GM23248 (cell line): ENCODE results near the gene ICOS. TPM values are rescaled to one million over a fixed set of nuclear protein-coding genes. Genes with fewer than 3 reads are reported as not detected.

ENCODE experiments used
- DNase-seq: peaks from one replicate; pipeline ENCODE4 v3.0.0-alpha.2; 2015
- H2AFZ ChIP-seq: fragments of 200-600 bp; sonication (generic); 2 replicates; pipeline ENCODE4 v1.6.1; 2016; ENCODE audit warnings: antibody characterized with exemption
- H3F3A ChIP-seq: fragments of 200-600 bp; sonication (generic); 2 replicates; pipeline ENCODE4 v1.6.1; 2016; ENCODE audit warnings: mild to moderate bottlenecking, antibody characterized with exemption, mixed run types; ENCODE audit not compliant: insufficient read depth
- H3K27ac ChIP-seq: fragments of 200-600 bp; sonication (generic); 2 replicates; pipeline ENCODE4 v1.5.1; 2016; ENCODE audit warnings: mild to moderate bottlenecking
- H3K27me3 ChIP-seq: fragments of 200-600 bp; sonication (generic); replicated peaks from 2 replicates; pipeline ENCODE4 v1.6.1; 2016; ENCODE audit warnings: mild to moderate bottlenecking; ENCODE audit not compliant: insufficient read depth
- H3K36me3 ChIP-seq: fragments of 200-600 bp; sonication (generic); 2 replicates; pipeline ENCODE4 v1.6.1; 2016; ENCODE audit warnings: low read depth, mild to moderate bottlenecking
- H3K4me1 ChIP-seq: fragments of 200-600 bp; sonication (generic); 2 replicates; pipeline ENCODE4 v1.6.1; 2016; ENCODE audit warnings: mild to moderate bottlenecking; ENCODE audit not compliant: insufficient read depth
- H3K4me2 ChIP-seq: fragments of 200-600 bp; sonication (generic); one replicate; pipeline ENCODE4 v1.6.1; 2016; ENCODE audit warnings: mild to moderate bottlenecking; ENCODE audit not compliant: unreplicated experiment
- H3K4me3 ChIP-seq: fragments of 200-600 bp; sonication (generic); 2 replicates; pipeline ENCODE4 v1.5.1; 2016; ENCODE audit warnings: mild to moderate bottlenecking
- H3K79me2 ChIP-seq: fragments of 200-600 bp; sonication (generic); 2 replicates; pipeline ENCODE4 v1.6.1; 2016; ENCODE audit warnings: mild to moderate bottlenecking; ENCODE audit not compliant: insufficient read depth
- H3K9ac ChIP-seq: fragments of 200-600 bp; sonication (generic); 2 replicates; pipeline ENCODE4 v1.6.1; 2016; ENCODE audit warnings: mild to moderate bottlenecking
- H3K9me2 ChIP-seq: fragments of 200-600 bp; sonication (generic); 2 replicates; pipeline ENCODE4 v1.6.1; 2016; ENCODE audit warnings: mixed run types, mild to moderate bottlenecking, moderate library complexity; ENCODE audit not compliant: insufficient read depth
- H3K9me3 ChIP-seq: fragments of 200-600 bp; sonication (generic); one replicate; pipeline ENCODE4 v1.6.1; 2017; ENCODE audit warnings: low read depth
- H4K20me1 ChIP-seq: fragments of 200-600 bp; sonication (generic); 2 replicates; pipeline ENCODE4 v1.6.0; 2016; ENCODE audit not compliant: insufficient read depth
- EZH2 ChIP-seq: fragments of 200-600 bp; sonication (generic); IDR thresholded peaks from 2 replicates; pipeline ENCODE4 v1.6.1; 2018; ENCODE audit warnings: antibody characterized with exemption, mild to moderate bottlenecking; ENCODE audit not compliant: insufficient read depth, poor library complexity, severe bottlenecking
- EZH2phosphoT487 ChIP-seq: fragments of 200-600 bp; sonication (generic); IDR thresholded peaks from 2 replicates; pipeline ENCODE4 v1.6.1; 2018; ENCODE audit warnings: antibody characterized with exemption, moderate library complexity, mild to moderate bottlenecking, low read depth; ENCODE audit not compliant: insufficient read depth
- WGBS, 2 experiments: methylation state at CpG; one replicate each; pipeline ENCODE4 v1.1.6; 2015 to 2017; ENCODE audit warnings: low lambda C conversion rate in 2 of 2, low coverage in 1 of 2; ENCODE audit errors: missing lambda C conversion rate in 2 of 2; 5-methylcytosine and 5-hydroxymethylcytosine counted together
- in situ Hi-C: fragments of 300-500 bp; cut with MboI; formaldehyde crosslinking; loops from 2 replicates; pipeline ENCODE4 v1.15.0; 2020
- polyA plus RNA-seq: library from polyadenylated mRNA; unstranded; fragments of >200 nt; fragmentation: Nextera tagmentation; extraction: Ambion mirVana; gene quantifications from 2 replicates; pipeline ENCODE4 v1.2.1, GENCODE V29; 2016
- total RNA-seq: library from RNA; depleted of rRNA; stranded (reverse); fragments of >200 nt; shearing (Covaris generic); gene quantifications from 2 replicates; pipeline ENCODE4 v1.2.3, GENCODE V29; 2014

The ICOS gene
- total and polyA plus RNA-seq, 2 experiments from 2014 or later = not detected

- Histone ChIP-seq H3K27me3 (no peaks in the 10 kb centered on the region), H3K4me1 (no peaks in the 10 kb centered on the region), H2AFZ (no peak overlapping the region), H3K79me2 (no peaks in the 10 kb centered on the region), H4K20me1 (no peaks in the 10 kb centered on the region), H3K9ac (no peak overlapping the region), H3F3A (no peaks in the 10 kb centered on the region), H3K4me3 (no peak overlapping the region), H3K27ac (no peak overlapping the region), H3K9me2 (no peaks in the 10 kb centered on the region), H3K4me2 (no peak overlapping the region), H3K36me3 (no peaks in the 10 kb centered on the region), H3K9me3 (no peaks in the 10 kb centered on the region)
- peak; percentile 19 for DNase-seq
- WGBS, 2 experiments = 68 to 87% methylated on average over 2 of the region's 2 CpGs
- in situ Hi-C loops = no loop called here
- TF ChIP-seq EZH2phosphoT487 = no peak
- no peak for TF ChIP-seq EZH2
Observed at GRCh38 chr2:203891474-203891873, 45.1 kb upstream of the ICOS start.

GRCh38 chr2:203892207-203892606, 44.4 kb upstream of the ICOS start:
- in situ Hi-C loops = no loop called here
- Histone ChIP-seq H3K9me3 (no peaks in the 10 kb centered on the region), H3K9ac (no peak overlapping the region), H3K27me3 (no peaks in the 10 kb centered on the region), H4K20me1 (no peaks in the 10 kb centered on the region), H2AFZ (no peak overlapping the region), H3K36me3 (no peaks in the 10 kb centered on the region), H3K4me3 (no peak overlapping the region), H3K9me2 (no peaks in the 10 kb centered on the region), H3K4me2 (no peak overlapping the region), H3K4me1 (no peaks in the 10 kb centered on the region), H3K79me2 (no peaks in the 10 kb centered on the region), H3K27ac (no peak overlapping the region), H3F3A (no peaks in the 10 kb centered on the region)
- 63 to 66% methylated on average over 4 of the region's 4 CpGs for WGBS, 2 experiments
- no peak for TF ChIP-seq EZH2phosphoT487
- no peak for TF ChIP-seq EZH2
- DNase-seq = no peak

- Histone ChIP-seq H4K20me1 (no peaks in the 10 kb centered on the region), H3K27me3 (no peaks in the 10 kb centered on the region), H3K27ac (no peak overlapping the region), H3K4me1 (no peaks in the 10 kb centered on the region), H3K4me3 (no peak overlapping the region), H2AFZ (no peak overlapping the region), H3K9me3 (no peaks in the 10 kb centered on the region), H3K79me2 (no peaks in the 10 kb centered on the region), H3K4me2 (no peak overlapping the region), H3K9ac (no peak overlapping the region), H3K36me3 (no peaks in the 10 kb centered on the region), H3K9me2 (no peaks in the 10 kb centered on the region), H3F3A (no peaks in the 10 kb centered on the region)
- in situ Hi-C loops = no loop called here
- DNase-seq = peak; percentile 62
- TF ChIP-seq EZH2 (no peak), EZH2phosphoT487 (no peak)
Observed at GRCh38 chr2:203893401-203893800, 43.2 kb upstream of the ICOS start.

- 13 to 20% methylated on average over 7 of the region's 7 CpGs for WGBS, 2 experiments
- Histone ChIP-seq H3K27ac (no peak overlapping the region), H3K9ac (no peak overlapping the region), H3K79me2 (no peaks in the 10 kb centered on the region), H3K9me3 (no peaks in the 10 kb centered on the region), H2AFZ (no peak overlapping the region), H3F3A (no peaks in the 10 kb centered on the region), H3K4me1 (no peaks in the 10 kb centered on the region), H4K20me1 (no peaks in the 10 kb centered on the region), H3K9me2 (no peaks in the 10 kb centered on the region), H3K27me3 (no peaks in the 10 kb centered on the region), H3K4me2 (no peak overlapping the region), H3K36me3 (no peaks in the 10 kb centered on the region), H3K4me3 (no peak overlapping the region)
- in situ Hi-C loops = no loop called here
- peak; percentile 32 for DNase-seq
- TF ChIP-seq EZH2phosphoT487 (no peak), EZH2 (no peak)
Observed at GRCh38 chr2:203893840-203894239, 42.7 kb upstream of the ICOS start.

- Histone ChIP-seq H3K79me2 (no peaks in the 10 kb centered on the region), H3K27ac (no peak overlapping the region), H2AFZ (no peak overlapping the region), H3K9ac (no peak overlapping the region), H4K20me1 (no peaks in the 10 kb centered on the region), H3F3A (no peaks in the 10 kb centered on the region), H3K27me3 (no peaks in the 10 kb centered on the region), H3K9me2 (no peaks in the 10 kb centered on the region), H3K9me3 (no peaks in the 10 kb centered on the region), H3K36me3 (no peaks in the 10 kb centered on the region), H3K4me2 (no peak overlapping the region), H3K4me1 (no peaks in the 10 kb centered on the region), H3K4me3 (no peak overlapping the region)
- WGBS, 2 experiments = 79 to 83% methylated on average over 1 of the region's 1 CpG
- TF ChIP-seq EZH2phosphoT487 (no peak), EZH2 (no peak)
- no peak for DNase-seq
- in situ Hi-C loops = no loop called here
Observed at GRCh38 chr2:203894262-203894661, 42.3 kb upstream of the ICOS start.
